ENCODE results near the gene FOXL2. TPM values are rescaled to one million over a fixed set of nuclear protein-coding genes. Genes with fewer than 3 reads are reported as not detected.

The FOXL2 gene
- total RNA-seq, 1 experiment from 2014 or later: 0.22 TPM

- peak overlapping the region; percentile 51 to 79; a peak in 4 of 5 replicates for H3K4me3 Mint-ChIP-seq
- Histone ChIP-seq H3K4ac (ENCODE audit: low read depth, low read length) (no peak overlapping the region), H3K14ac (ENCODE audit: insufficient read depth, low read length) (no peak overlapping the region), H2BK12ac (ENCODE audit: insufficient read length, low read depth, low read length) (no peak overlapping the region), H3K18ac (ENCODE audit: insufficient read length, low read depth, low read length) (no peak overlapping the region), H4K8ac (replicated peaks; ENCODE audit: insufficient read length, low read depth, low read length) (no peak overlapping the region), H3K56ac (ENCODE audit: insufficient read length, low read depth, low read length) (no peak overlapping the region), H3K9ac (ENCODE audit: extremely low read depth, insufficient read length, low read length) (no peak overlapping the region), H2BK20ac (ENCODE audit: low read depth, low read length, poor library complexity, severe bottlenecking) (no peak overlapping the region), H2AFZ (ENCODE audit: low read length) (no peak overlapping the region), H2AK5ac (ENCODE audit: insufficient read length, low read length) (no peak overlapping the region), H3K27me3 (ENCODE audit: insufficient read depth, low read length) (peaks cover 71% of the 10 kb centered on the region), H3K9me3 (ENCODE audit: control insufficient read depth, low read depth, low read length) (no peaks in the 10 kb centered on the region), H4K5ac (ENCODE audit: insufficient read length, low read depth, low read length) (no peak overlapping the region), H2BK15ac (ENCODE audit: low read depth, low read length) (no peak overlapping the region), H3T11ph (ENCODE audit: low read length) (no peak overlapping the region), H3K79me1 (ENCODE audit: insufficient read depth, low read depth, low read length, poor library complexity, severe bottlenecking) (no peaks in the 10 kb centered on the region), H4K91ac (ENCODE audit: insufficient read length, low read depth, low read length) (no peak overlapping the region), H3K79me2 (ENCODE audit: insufficient read depth, low read length) (no peaks in the 10 kb centered on the region), H3K27ac (ENCODE audit: insufficient read length, low read depth, low read length) (no peak overlapping the region), H3K4me1 (ENCODE audit: insufficient read depth, low read length) (peaks cover 2% of the 10 kb centered on the region; the same call in 1 of the 2 replicates), H2BK5ac (ENCODE audit: insufficient read length, low read length) (no peak overlapping the region), H3K23me2 (ENCODE audit: insufficient read length, low read depth, low read length, poor library complexity, severe bottlenecking) (peaks cover 20% of the 10 kb centered on the region), H2BK120ac (ENCODE audit: low read depth, low read length, poor library complexity, severe bottlenecking) (no peak overlapping the region), H3K23ac (ENCODE audit: insufficient read length, low read depth, low read length) (no peak overlapping the region), H4K20me1 (ENCODE audit: control insufficient read depth, insufficient read depth, insufficient read length) (no peaks in the 10 kb centered on the region), H3K4me2 (ENCODE audit: insufficient read depth, insufficient read length, low read length) (peak overlapping the region; percentile 48)
- peaks cover 98% of the 10 kb centered on the region for H3K27me3 Mint-ChIP-seq (ENCODE audit: low read depth)
- H3K36me3 Mint-ChIP-seq (ENCODE audit: insufficient read depth in 1 of 3, low read depth in 3 of 3): no peaks in the 10 kb centered on the region; a peak in 2 of 7 replicates
- no peak for DNase-seq
- TF ChIP-seq CTCF (conservative IDR thresholded peaks at IDR 0.05): no peak
- WGBS (ENCODE audit: extremely low coverage, insufficient read length, low lambda C conversion rate): no CpG with 5 or more reads among the region's 12 CpGs
- H3K4me1 Mint-ChIP-seq: peaks cover 36 to 48% of the 10 kb centered on the region in 2 experiments
- peaks cover 0 to 7% of the 10 kb centered on the region in 2 experiments; a peak in 3 of 5 replicates for H3K9me3 Mint-ChIP-seq
- H3K27ac Mint-ChIP-seq: no peak overlapping the region
Measured at GRCh38 chr3:138944654-138944928, 2.3 kb downstream of the FOXL2 start.

All from H9 (cell line).